HEK293 (cell line): ENCODE results near the gene ABLIM3.

ENCODE experiments used
- HOXC10 ChIP-seq: sonication (generic); formaldehyde crosslinking; IDR thresholded peaks from 2 replicates; pipeline ENCODE4 v1.8.1; 2023; ENCODE audit warnings: mild to moderate bottlenecking, missing genetic modification reagents
- YY1 ChIP-seq: fragments of 450-650 bp; formaldehyde crosslinking; IDR thresholded peaks from 2 replicates; pipeline ENCODE4 v1.5.1; 2018; ENCODE audit warnings: missing biosample characterization, missing genetic modification characterization
- ZNF350 ChIP-seq: fragments of 450-650 bp; formaldehyde crosslinking; IDR thresholded peaks from 2 replicates; pipeline ENCODE4 v1.5.0; 2017; ENCODE audit warnings: missing biosample characterization, mild to moderate bottlenecking, missing genetic modification characterization
- ZNF660 ChIP-seq: fragments of 450-650 bp; IDR thresholded peaks from 2 replicates; pipeline ENCODE4 v1.5.1; 2018; ENCODE audit warnings: missing biosample characterization, mild to moderate bottlenecking, missing genetic modification characterization
- TF ChIP-seq, protein P1 (sequence below): fragments of 450-650 bp; formaldehyde crosslinking; IDR thresholded peaks from 2 replicates; pipeline ENCODE4 v1.5.1; 2016; ENCODE audit warnings: missing biosample characterization, missing genetic modification characterization

DNA sequence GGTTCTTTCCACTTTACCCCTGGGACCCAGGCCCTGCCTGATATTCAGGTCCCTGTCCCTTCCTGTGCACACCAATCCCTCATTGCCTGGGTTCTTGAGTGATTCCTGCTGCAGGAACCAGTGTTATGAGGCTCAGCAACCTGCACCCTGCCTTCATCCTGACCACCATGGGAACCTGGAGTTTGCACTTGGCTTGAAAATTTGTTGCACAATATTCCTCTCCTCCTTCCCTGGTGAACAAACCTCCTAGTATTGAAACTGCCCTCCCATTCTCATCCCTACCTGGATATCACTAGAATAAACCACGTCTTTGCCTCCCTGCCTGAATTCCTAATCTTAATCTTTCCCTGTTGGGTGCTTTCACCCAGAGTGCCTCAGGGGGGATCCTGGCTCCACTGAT lies 78.3 kb downstream of the ABLIM3 start:
- no peak for TF ChIP-seq ZNF660
- TF ChIP-seq ZNF350 (tag by site-specific recombination) = no peak
- TF ChIP-seq HOXC10 (CRISPR knock-in tag) = no peak
- TF ChIP-seq, protein P1, sequence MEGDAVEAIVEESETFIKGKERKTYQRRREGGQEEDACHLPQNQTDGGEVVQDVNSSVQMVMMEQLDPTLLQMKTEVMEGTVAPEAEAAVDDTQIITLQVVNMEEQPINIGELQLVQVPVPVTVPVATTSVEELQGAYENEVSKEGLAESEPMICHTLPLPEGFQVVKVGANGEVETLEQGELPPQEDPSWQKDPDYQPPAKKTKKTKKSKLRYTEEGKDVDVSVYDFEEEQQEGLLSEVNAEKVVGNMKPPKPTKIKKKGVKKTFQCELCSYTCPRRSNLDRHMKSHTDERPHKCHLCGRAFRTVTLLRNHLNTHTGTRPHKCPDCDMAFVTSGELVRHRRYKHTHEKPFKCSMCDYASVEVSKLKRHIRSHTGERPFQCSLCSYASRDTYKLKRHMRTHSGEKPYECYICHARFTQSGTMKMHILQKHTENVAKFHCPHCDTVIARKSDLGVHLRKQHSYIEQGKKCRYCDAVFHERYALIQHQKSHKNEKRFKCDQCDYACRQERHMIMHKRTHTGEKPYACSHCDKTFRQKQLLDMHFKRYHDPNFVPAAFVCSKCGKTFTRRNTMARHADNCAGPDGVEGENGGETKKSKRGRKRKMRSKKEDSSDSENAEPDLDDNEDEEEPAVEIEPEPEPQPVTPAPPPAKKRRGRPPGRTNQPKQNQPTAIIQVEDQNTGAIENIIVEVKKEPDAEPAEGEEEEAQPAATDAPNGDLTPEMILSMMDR (tag by site-specific recombination) = no peak
- no peak for TF ChIP-seq YY1
